BLaER1 (cell line): ENCODE measurements around the gene PANK4.
"Not testable (repeated sequence)": the region's sequence is repeated elsewhere in the genome, so short reads cannot be mapped to it uniquely, and the experiment has no call there.

ENCODE experiments used
- H3K27ac ChIP-seq: shearing (Covaris generic); formaldehyde crosslinking; 2 replicates; pipeline ENCODE4 v1.8.1; 2022
- H3K27me3 ChIP-seq: shearing (Covaris generic); formaldehyde crosslinking; 2 replicates; pipeline ENCODE4 v1.8.1; 2022
- H3K36me3 ChIP-seq: shearing (Covaris generic); formaldehyde crosslinking; 2 replicates; pipeline ENCODE4 v1.8.1; 2022
- H3K4me1 ChIP-seq: shearing (Covaris generic); formaldehyde crosslinking; 2 replicates; pipeline ENCODE4 v1.8.1; 2022
- H3K4me2 ChIP-seq: shearing (Covaris generic); formaldehyde crosslinking; 2 replicates; pipeline ENCODE4 v1.8.1; 2022
- H3K4me3 ChIP-seq: shearing (Covaris generic); formaldehyde crosslinking; 2 replicates; pipeline ENCODE4 v1.8.1; 2022
- H3K9ac ChIP-seq: shearing (Covaris generic); formaldehyde crosslinking; 2 replicates; pipeline ENCODE4 v1.8.1; 2022
- H3K9me3 ChIP-seq: shearing (Covaris generic); formaldehyde crosslinking; 2 replicates; pipeline ENCODE4 v1.8.1; 2022
- H4K20me1 ChIP-seq: shearing (Covaris generic); formaldehyde crosslinking; 2 replicates; pipeline ENCODE4 v1.8.1; 2022
- Cebpa-rat ChIP-seq: shearing (Covaris generic); IDR thresholded peaks from 2 replicates; pipeline ENCODE4 v1.8.1; 2022

PANK4 gene

GRCh38 chr1:2460996-2461751, 65.2 kb downstream of the PANK4 start:
- no peak overlapping the region for H3K9ac ChIP-seq
- peaks cover 27% of the 10 kb centered on the region for H3K27me3 ChIP-seq
- no peaks in the 10 kb centered on the region for H3K36me3 ChIP-seq
- peaks cover 18% of the 10 kb centered on the region for H4K20me1 ChIP-seq
- peaks cover 82% of the 10 kb centered on the region for H3K4me1 ChIP-seq
- H3K4me2 ChIP-seq, result peak overlapping the region; percentile 50
- H3K4me3 ChIP-seq, result no peak overlapping the region
- H3K9me3 ChIP-seq, result no peaks in the 10 kb centered on the region
- no peak for TF ChIP-seq Cebpa-rat
- no peak overlapping the region for H3K27ac ChIP-seq

- H3K4me1 ChIP-seq, result peaks cover 82% of the 10 kb centered on the region
- H3K4me2 ChIP-seq, result peak overlapping the region; percentile 50
Observed at GRCh38 chr1:2460203-2460602, 66.2 kb downstream of the PANK4 start.

GRCh38 chr1:2459757-2460156, 66.6 kb downstream of the PANK4 start:
- Histone ChIP-seq H3K27me3 (peaks cover 13% of the 10 kb centered on the region), H3K9me3 (no peaks in the 10 kb centered on the region), H3K9ac (no peak overlapping the region), H3K4me3 (no peak overlapping the region), H3K36me3 (no peaks in the 10 kb centered on the region), H3K27ac (no peak overlapping the region), H3K4me1 (peaks cover 82% of the 10 kb centered on the region), H3K4me2 (peak overlapping the region; percentile 50), H4K20me1 (peaks cover 3% of the 10 kb centered on the region; the same call in 1 of the 2 replicates)
- TF ChIP-seq Cebpa-rat, result no peak

More at GRCh38 chr1:2460203-2460602, 66.2 kb downstream of the PANK4 start:
- H3K27me3 ChIP-seq, result peaks cover 18% of the 10 kb centered on the region
- no peak overlapping the region for H3K9ac ChIP-seq
- no peak for TF ChIP-seq Cebpa-rat
- no peaks in the 10 kb centered on the region for H3K9me3 ChIP-seq
- no peaks in the 10 kb centered on the region for H3K36me3 ChIP-seq
- H3K27ac ChIP-seq, result no peak overlapping the region
- no peak overlapping the region for H3K4me3 ChIP-seq
- H4K20me1 ChIP-seq, result peaks cover 8% of the 10 kb centered on the region; the same call in 1 of the 2 replicates

GRCh38 chr1:2459102-2459753, 67.2 kb downstream of the PANK4 start:
- peak overlapping the region; percentile 94 for H3K4me2 ChIP-seq
- not testable (repeated sequence) for H3K9me3 ChIP-seq, H3K27ac ChIP-seq, H3K4me3 ChIP-seq, H3K36me3 ChIP-seq, H4K20me1 ChIP-seq, H3K9ac ChIP-seq, H3K27me3 ChIP-seq
- peaks cover 83% of the 10 kb centered on the region for H3K4me1 ChIP-seq

GRCh38 chr1:2458687-2459086, 67.7 kb downstream of the PANK4 start:
- H3K27ac ChIP-seq, result no peak overlapping the region

More at GRCh38 chr1:2458687-2459086, 67.7 kb downstream of the PANK4 start:
- H3K9me3 ChIP-seq, result no peaks in the 10 kb centered on the region
- no peak overlapping the region for H3K4me3 ChIP-seq
- H4K20me1 ChIP-seq, result no peaks in the 10 kb centered on the region
- H3K9ac ChIP-seq, result no peak overlapping the region
- peaks cover 3% of the 10 kb centered on the region; the same call in 1 of the 2 replicates for H3K27me3 ChIP-seq
- H3K4me2 ChIP-seq, result peak overlapping the region; percentile 94
- H3K4me1 ChIP-seq, result peaks cover 83% of the 10 kb centered on the region
- TF ChIP-seq Cebpa-rat, result no peak
- H3K36me3 ChIP-seq, result no peaks in the 10 kb centered on the region
